ENCODE results near the gene ATP6V1G2. TPM values are rescaled to one million over a fixed set of nuclear protein-coding genes. Genes with fewer than 3 reads are reported as not detected.

The ATP6V1G2 gene
- total RNA-seq, 1 donor from 2014 or later = 6.8 TPM

DNA sequence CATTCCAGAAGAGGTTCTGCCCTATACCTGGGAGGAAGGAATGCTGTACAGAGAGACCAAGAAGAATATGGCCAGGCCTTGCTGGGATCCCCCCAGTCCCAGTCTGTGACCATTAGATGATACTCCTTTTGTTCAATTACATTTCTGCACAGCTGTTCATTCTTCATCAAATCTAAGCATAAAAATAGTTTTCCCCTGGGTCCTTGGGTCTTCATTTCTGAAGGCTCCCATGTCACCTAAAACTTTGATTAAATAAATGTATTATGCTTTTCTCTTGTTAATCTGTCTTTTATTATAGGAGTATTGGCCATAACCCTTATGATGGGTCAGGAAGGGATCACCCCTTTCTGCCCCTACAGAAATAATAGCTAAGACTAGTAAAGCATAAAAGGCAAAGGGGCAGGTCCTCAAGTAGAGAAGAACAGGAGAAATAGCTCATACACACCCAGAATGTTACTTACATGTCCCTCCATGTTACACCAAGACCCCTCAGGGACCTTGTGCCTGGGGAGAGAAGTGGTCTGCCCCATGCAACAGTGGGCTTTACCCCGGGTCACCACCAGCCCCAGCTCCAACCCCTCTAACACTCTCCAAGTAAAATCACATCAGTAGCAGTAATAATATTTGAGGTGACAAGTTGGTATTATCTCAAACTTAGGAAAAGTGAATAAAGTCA is 23.6 kb upstream of the ATP6V1G2 start:
- Histone ChIP-seq H3F3A (ENCODE audit: low read depth) (no peaks in the 10 kb centered on the region), H4K20me1 (ENCODE audit: low read depth) (no peaks in the 10 kb centered on the region), H3K4me1 (peaks cover 6% of the 10 kb centered on the region), H3K27me3 (no peaks in the 10 kb centered on the region), H3K9ac (no peak overlapping the region), H2AFZ (replicated peaks) (no peak overlapping the region), H3K4me3 (no peak overlapping the region), H3K36me3 (no peaks in the 10 kb centered on the region), H3K27ac (no peak overlapping the region), H3K4me2 (no peak overlapping the region), H3K9me3 (ENCODE audit: low read depth) (no peaks in the 10 kb centered on the region), H3K79me2 (ENCODE audit: low read depth) (no peaks in the 10 kb centered on the region)
- Mint-ChIP-seq H3K36me3 (no peaks in the 10 kb centered on the region), H3K9me3 (no peaks in the 10 kb centered on the region), H3K27me3 (ENCODE audit: insufficient read depth, low read depth) (peaks cover 14% of the 10 kb centered on the region), H3K4me3 (no peak overlapping the region), H3K4me1 (peaks cover 15% of the 10 kb centered on the region), H3K27ac (no peak overlapping the region)
- TF ChIP-seq, protein P1, sequence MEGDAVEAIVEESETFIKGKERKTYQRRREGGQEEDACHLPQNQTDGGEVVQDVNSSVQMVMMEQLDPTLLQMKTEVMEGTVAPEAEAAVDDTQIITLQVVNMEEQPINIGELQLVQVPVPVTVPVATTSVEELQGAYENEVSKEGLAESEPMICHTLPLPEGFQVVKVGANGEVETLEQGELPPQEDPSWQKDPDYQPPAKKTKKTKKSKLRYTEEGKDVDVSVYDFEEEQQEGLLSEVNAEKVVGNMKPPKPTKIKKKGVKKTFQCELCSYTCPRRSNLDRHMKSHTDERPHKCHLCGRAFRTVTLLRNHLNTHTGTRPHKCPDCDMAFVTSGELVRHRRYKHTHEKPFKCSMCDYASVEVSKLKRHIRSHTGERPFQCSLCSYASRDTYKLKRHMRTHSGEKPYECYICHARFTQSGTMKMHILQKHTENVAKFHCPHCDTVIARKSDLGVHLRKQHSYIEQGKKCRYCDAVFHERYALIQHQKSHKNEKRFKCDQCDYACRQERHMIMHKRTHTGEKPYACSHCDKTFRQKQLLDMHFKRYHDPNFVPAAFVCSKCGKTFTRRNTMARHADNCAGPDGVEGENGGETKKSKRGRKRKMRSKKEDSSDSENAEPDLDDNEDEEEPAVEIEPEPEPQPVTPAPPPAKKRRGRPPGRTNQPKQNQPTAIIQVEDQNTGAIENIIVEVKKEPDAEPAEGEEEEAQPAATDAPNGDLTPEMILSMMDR (IDR thresholded peaks at IDR 0.05) = no peak
- TF ChIP-seq EZH2phosphoT487 (IDR thresholded peaks at IDR 0.05) (no peak), EZH2 (IDR thresholded peaks at IDR 0.05) (no peak)
- no peak for DNase-seq (ENCODE audit: low spot score)

DNA sequence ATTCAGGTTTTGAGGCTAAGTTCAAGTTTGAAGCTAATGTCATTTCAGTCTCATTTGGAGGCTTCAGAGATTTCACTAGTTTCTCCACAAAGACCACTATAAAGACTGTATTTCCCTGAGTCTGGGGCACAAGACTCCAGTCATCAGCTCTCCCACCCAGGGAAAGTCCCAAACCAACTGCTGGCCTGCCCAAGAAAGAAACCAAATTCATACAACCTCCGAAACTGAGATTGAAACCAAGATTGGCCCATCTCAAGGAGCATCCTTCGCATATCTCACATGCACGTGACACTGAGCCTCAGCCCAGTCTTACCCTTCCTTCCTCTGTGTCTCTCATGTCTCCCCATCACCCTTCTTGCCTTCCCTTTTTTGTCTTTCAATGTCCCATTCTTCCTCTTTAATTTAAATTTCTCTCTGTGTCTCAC is 22.1 kb upstream of the ATP6V1G2 start:
- no peak for TF ChIP-seq EZH2phosphoT487 (IDR thresholded peaks at IDR 0.05)
- TF ChIP-seq EZH2 (IDR thresholded peaks at IDR 0.05) = no peak
- TF ChIP-seq, protein P1 (IDR thresholded peaks at IDR 0.05) = no peak
- no peaks in the 10 kb centered on the region for H3K36me3 ChIP-seq
- no peaks in the 10 kb centered on the region for H3F3A ChIP-seq (ENCODE audit: low read depth)
- Mint-ChIP-seq H3K27me3 (ENCODE audit: insufficient read depth, low read depth) (peaks cover 12% of the 10 kb centered on the region), H3K4me1 (peaks cover 15% of the 10 kb centered on the region), H3K4me3 (no peak overlapping the region), H3K27ac (no peak overlapping the region), H3K9me3 (no peaks in the 10 kb centered on the region), H3K36me3 (no peaks in the 10 kb centered on the region)
- DNase-seq (ENCODE audit: low spot score) = no peak
- no peaks in the 10 kb centered on the region for H3K79me2 ChIP-seq (ENCODE audit: low read depth)
- no peak overlapping the region for H2AFZ ChIP-seq (replicated peaks)
- H3K4me1 ChIP-seq = peaks cover 6% of the 10 kb centered on the region
- H3K27ac ChIP-seq = no peak overlapping the region
- no peaks in the 10 kb centered on the region for H3K9me3 ChIP-seq (ENCODE audit: low read depth)
- no peak overlapping the region for H3K9ac ChIP-seq
- no peak overlapping the region for H3K4me2 ChIP-seq
- H3K27me3 ChIP-seq = no peaks in the 10 kb centered on the region
- H3K4me3 ChIP-seq = no peak overlapping the region
- H4K20me1 ChIP-seq (ENCODE audit: low read depth) = no peaks in the 10 kb centered on the region

DNA sequence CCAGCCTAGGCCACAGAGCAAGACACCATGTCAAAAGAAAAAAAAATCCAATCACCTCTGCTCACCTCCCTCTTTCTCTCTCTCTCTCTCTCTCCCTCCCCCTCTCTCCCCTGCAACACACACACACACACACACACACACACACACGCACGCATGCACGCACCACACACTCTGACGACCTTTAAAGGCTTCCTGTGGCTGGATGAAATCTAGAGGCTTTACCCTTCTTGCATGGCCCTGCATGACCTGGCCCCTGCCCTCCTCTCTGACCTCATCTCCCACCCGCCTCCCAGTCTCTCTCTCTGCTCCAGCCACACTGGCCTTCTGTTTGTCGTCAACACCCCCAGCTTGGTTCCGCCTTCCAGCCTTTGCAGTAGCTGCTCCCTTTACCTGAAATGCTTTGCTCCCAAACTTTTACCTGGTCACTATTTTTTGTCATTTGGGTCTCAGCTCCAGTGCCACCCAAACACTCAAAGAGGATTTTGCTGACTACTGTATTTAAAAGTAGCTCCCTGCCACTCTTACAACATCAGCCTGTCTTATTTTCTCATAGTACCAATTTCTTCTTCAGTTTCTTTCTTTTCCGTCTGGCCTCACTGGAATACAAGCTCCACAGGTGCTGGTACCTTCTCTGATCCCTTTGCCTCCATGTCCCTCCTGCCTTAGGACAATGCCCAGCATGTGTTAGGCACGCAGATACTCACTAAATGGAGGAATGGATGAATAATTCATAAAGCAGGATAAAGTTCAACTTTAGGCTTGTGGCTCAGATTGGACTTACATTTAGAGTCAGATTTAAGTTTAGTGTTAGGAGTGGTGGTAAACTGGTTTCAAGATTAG is 21.3 kb upstream of the ATP6V1G2 start:
- H2AFZ ChIP-seq (replicated peaks) = peak overlapping the region; percentile 34
- TF ChIP-seq EZH2 (IDR thresholded peaks at IDR 0.05) = no peak
- no peak for TF ChIP-seq EZH2phosphoT487 (IDR thresholded peaks at IDR 0.05)
- TF ChIP-seq, protein P1 (IDR thresholded peaks at IDR 0.05) = no peak
- H3K9me3 ChIP-seq (ENCODE audit: low read depth) = no peaks in the 10 kb centered on the region
- peaks cover 15% of the 10 kb centered on the region for H3K4me1 Mint-ChIP-seq
- H3K9ac ChIP-seq = no peak overlapping the region
- no peaks in the 10 kb centered on the region for H3K9me3 Mint-ChIP-seq
- H3K4me3 Mint-ChIP-seq = peak overlapping the region; percentile 57
- no peaks in the 10 kb centered on the region for H4K20me1 ChIP-seq (ENCODE audit: low read depth)
- H3K4me2 ChIP-seq = peak overlapping the region; percentile 35
- H3K4me3 ChIP-seq = no peak overlapping the region
- H3K4me1 ChIP-seq = peaks cover 6% of the 10 kb centered on the region
- peak overlapping the region; percentile 0 for H3K27ac Mint-ChIP-seq
- no peaks in the 10 kb centered on the region for H3F3A ChIP-seq (ENCODE audit: low read depth)
- DNase-seq (ENCODE audit: low spot score) = no peak
- no peak overlapping the region for H3K27ac ChIP-seq
- H3K27me3 ChIP-seq = no peaks in the 10 kb centered on the region
- H3K36me3 Mint-ChIP-seq = no peaks in the 10 kb centered on the region
- H3K27me3 Mint-ChIP-seq (ENCODE audit: insufficient read depth, low read depth) = peaks cover 8% of the 10 kb centered on the region
- no peaks in the 10 kb centered on the region for H3K36me3 ChIP-seq
- H3K79me2 ChIP-seq (ENCODE audit: low read depth) = no peaks in the 10 kb centered on the region

Data from neural progenitor cell (in vitro differentiated cells).